HG02610 (cell line): ENCODE data around the gene ARIH2.
"Not testable (repeated sequence)": the region's sequence is repeated elsewhere in the genome, so short reads cannot be mapped to it uniquely, and the experiment has no call there.

Source experiments
- ATAC-seq: cut with Tn5 transposase; IDR thresholded peaks from one replicate; pipeline ENCODE4 v1.9.1; 2021; ENCODE audit warnings: mild to moderate bottlenecking, moderate library complexity; ENCODE audit not compliant: unreplicated experiment

The ARIH2 gene

DNA sequence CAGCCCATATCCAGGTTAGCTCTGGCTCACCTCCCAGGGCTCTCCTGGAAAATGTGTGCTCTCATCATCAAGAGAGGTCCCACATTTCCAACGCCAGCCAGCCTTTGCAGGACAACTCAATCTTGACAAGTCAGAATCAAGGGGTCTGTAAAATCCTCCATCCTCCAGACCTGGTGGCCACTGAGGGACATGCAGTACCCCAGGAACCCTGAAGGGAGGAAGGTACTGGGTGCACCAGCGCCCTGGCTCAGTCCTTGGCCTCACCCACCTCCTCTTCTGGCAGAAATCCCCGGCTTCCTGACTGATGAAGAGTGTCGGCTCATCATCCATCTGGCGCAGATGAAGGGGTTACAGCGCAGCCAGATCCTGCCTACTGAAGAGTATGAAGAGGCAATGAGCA lies 82.5 kb downstream of the ARIH2 start:
- ATAC-seq: no peak

DNA sequence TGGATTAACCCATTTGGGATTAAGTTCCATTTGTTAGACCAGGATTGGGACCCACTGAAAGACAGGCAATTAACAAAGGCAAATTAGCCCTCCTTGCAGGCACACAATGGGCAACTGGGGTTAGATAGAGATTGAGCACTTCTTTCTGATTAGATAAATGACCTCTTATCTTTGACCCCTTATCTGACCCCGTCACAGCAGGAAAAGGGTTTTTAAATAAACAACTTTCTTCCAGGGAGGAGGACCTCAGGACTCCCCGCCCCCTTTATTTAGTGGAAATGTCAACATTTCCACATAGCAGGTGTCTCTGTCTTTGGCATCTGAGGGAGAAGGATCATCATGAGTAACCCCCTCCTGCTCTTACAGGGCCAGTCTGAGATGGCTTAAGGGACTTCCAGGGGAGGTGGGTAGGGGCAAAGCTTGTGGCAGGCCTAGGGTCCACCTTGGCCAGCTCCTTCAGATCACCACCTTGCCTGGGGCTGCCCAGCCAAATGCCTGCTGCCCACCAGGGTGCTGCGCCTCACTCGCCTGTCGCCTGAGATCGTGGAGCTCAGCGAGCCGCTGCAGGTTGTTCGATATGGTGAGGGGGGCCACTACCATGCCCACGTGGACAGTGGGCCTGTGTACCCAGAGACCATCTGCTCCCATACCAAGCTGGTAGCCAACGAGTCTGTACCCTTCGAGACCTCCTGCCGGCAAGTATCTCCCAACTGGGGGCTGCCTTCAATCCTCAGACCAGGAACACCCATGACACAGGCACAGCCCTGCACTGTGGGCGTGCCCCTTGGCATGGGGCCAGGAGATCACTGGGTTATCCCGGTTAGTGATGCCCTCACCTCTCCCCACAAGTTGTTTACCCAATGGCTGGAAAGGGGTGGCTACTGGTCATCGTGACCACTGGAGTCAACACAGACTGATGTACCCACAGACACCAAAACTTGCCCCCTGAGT lies 86.0 kb downstream of the ARIH2 start:
- no peak for ATAC-seq

DNA sequence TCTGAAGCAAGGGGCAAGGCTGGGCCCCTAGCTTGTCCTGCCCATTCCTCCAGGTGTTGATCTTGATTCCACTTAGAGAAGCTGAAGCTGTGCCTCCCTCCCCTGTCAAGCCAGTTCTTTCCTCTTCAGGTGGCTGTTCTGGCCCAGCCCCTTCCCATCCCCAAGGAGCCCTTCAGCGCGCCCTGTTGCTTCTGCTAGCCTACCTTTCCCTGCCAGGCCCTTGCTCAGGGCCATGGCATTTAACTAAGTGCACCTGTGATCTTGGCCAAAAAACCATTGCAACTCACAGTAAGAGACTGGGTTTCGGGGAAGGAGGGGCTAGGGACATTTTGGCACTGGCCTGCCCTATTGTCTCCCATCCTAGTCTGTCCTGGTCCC lies 86.7 kb downstream of the ARIH2 start:
- no peak for ATAC-seq

DNA sequence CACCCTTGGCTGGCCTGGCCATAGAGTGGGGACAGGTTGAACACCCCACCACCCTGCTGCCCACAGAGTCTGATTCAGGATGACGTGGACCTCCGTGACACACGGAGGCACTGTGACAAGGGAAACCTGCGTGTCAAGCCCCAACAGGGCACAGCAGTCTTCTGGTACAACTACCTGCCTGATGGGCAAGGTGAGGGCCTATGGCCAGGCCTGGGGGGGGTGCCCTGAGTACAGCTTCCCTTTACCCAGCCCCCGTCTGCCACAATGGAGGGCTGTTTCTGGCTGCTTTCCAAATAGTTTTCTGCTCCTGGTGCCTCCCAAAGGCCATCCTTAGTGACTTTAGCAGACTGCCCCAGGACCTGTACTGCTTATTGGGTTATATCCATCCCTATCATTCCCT lies 87.4 kb downstream of the ARIH2 start:
- no peak for ATAC-seq

DNA sequence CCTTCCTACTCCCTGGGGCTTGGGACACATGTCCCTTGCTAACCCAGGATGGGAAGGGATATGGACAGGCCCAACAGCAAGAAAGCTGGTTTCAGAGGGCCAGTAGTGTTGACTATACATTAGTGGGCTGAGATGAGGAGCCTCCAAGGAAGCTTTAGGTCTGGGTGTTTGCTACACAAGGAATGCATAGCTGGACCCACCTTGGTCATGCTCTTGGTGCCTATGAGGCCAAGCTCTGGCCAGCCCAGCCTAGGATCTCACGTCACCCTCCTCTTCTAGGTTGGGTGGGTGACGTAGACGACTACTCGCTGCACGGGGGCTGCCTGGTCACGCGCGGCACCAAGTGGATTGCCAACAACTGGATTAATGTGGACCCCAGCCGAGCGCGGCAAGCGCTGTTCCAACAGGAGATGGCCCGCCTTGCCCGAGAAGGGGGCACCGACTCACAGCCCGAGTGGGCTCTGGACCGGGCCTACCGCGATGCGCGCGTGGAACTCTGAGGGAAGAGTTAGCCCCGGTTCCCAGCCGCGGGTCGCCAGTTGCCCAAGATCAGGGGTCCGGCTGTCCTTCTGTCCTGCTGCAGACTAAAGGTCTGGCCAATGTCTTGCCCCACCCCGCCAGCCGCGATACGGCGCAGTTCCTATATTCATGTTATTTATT lies 87.9 kb downstream of the ARIH2 start:
- ATAC-seq: no peak

DNA sequence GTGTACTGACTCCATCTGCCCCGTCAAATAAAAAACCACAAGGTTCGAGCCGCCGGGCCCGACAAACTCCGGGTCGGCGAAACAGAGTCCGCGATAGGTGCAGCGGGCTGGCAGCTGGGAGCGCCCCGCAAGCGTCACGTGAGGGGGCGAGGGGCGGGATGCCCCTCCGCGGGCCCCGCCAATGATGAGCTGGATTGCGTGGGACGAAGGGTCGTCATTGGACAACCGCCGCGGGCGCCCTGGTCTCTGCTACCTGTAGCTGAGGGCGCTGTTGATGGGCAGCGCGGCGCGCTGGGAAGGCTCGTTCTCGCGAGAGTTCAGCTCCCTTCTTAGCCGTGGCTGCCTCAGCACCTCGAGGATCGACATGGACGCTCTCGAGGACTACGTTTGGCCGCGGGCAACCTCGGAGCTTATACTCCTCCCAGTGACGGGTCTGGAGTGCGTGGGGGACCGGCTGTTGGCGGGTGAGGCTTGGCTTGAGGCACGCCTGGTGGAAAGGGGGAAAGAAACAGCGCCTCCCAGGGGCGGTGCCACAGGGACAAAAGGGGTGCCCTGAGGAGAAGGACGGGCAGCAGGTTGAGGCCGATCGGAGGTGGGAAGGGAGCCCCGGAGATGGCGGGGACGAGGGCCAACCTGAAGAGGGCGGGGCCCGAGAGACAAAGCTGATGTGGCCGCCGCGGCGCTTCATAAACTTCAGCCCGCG lies 88.6 kb downstream of the ARIH2 start, which contains the start of gene WDR6:
TSS of gene WDR6 (plus strand) at position 324 of the 703 bp plus-strand sequence. CDS start at position 365, 41 bp downstream.
- peak; percentile 87 for ATAC-seq

DNA sequence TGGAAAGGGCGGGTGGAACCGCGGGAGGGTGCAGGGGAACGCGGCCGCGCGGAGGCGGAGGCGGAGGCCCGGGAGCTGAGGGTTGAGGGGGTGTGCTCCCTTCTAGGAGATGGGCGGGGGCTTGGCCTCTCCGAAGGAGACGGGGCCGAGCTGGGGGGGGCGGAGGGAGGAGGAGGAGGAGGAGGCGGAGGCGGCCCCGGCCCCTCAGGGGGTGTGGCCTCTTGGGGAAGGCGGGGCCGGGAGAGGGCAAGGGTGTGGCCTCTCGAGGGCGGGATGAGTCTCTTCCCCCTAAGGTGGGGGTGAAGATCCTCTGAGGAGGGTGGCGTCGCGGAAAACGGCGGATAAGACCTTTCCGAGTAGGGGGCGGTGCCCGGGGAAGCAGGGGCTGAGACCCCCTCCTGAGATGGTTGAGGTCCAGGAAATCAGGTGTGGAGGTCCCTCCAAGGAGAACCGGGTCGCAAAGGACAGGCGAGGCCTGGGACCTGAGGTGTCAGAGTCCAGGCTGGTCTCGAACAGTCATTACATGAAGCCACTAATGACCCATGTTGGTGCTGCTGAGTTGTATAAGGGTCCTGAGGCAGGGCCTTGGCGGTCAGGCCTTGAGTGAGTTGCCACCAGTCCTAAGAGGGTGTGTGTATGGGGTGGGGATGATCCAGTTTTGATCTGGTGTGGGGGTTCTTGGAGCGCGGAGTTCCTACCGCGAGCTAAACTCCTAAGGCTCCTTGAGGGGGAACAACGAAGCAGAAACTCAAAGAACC lies 89.3 kb downstream of the ARIH2 start:
- peak; percentile 41 for ATAC-seq

DNA sequence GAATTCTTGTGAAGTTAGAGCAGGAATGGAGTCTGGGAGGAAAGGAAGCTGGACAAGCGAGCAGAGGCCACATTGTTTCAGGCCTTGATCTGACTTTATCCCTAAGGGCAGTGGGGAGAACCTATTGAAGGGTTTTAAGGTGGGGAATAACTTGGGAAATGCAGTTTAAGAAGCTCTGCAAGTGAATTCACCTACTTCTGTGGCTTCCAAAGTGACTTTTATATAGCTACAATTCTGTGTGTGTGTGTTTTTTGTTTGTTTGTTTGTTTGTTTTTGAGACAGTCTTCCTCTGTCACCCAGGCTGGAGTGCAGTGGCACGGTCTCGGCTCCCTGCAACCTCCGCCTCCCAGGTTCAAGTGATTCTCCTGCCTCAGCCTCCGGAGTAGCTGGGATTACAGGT lies 90.0 kb downstream of the ARIH2 start:
- ATAC-seq: not testable (repeated sequence)

DNA sequence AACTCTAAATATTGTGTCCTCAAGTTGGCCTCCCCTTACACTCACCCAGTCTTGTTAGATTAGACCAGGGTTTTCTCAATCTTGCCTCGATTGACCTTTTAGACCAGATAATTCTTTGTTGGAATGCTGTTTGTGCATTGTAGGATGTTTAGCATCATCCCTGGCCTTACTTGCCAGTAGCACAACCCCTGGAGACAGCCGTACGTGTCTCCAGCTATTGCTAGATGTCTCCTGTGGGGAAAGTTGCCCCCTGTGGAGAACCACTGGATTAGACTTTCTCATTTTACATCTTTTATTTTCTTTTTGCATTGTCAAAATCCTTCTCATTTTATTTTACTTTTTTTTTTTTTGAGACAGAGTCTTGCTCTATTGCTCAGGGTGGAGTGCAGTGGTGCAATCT lies 90.8 kb downstream of the ARIH2 start:
- ATAC-seq: no peak

DNA sequence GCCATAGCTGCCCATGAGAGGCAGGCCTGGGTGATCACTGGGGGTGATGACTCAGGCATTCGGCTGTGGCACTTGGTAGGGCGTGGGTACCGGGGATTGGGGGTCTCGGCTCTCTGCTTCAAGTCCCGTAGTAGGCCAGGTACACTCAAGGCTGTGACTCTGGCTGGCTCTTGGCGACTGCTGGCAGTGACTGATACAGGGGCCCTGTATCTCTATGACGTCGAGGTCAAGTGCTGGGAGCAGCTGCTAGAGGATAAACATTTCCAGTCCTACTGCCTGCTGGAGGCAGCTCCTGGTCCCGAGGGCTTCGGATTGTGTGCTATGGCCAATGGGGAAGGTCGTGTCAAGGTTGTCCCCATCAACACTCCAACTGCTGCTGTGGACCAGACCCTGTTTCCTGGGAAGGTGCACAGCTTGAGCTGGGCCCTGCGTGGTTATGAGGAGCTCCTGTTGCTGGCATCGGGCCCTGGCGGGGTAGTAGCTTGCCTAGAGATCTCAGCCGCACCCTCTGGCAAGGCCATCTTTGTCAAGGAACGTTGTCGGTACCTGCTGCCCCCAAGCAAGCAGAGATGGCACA lies 93.9 kb downstream of the ARIH2 start:
- ATAC-seq: no peak

DNA sequence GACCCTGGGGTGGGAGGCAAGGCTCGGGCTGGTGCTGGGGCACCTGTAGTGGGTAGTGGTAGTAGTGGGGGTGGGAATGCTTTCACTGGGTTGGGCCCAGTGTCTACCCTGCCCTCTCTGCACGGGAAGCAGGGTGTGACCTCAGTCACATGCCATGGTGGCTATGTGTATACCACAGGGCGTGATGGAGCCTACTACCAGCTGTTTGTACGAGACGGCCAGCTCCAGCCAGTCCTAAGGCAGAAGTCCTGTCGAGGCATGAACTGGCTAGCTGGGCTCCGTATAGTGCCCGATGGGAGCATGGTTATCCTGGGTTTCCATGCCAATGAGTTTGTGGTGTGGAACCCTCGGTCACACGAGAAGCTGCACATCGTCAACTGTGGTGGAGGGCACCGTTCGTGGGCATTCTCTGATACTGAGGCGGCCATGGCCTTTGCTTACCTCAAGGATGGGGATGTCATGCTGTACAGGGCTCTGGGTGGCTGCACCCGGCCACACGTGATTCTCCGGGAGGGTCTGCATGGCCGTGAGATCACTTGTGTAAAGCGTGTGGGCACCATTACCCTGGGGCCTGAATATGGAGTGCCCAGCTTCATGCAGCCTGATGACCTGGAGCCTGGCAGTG lies 94.6 kb downstream of the ARIH2 start:
- no peak for ATAC-seq

DNA sequence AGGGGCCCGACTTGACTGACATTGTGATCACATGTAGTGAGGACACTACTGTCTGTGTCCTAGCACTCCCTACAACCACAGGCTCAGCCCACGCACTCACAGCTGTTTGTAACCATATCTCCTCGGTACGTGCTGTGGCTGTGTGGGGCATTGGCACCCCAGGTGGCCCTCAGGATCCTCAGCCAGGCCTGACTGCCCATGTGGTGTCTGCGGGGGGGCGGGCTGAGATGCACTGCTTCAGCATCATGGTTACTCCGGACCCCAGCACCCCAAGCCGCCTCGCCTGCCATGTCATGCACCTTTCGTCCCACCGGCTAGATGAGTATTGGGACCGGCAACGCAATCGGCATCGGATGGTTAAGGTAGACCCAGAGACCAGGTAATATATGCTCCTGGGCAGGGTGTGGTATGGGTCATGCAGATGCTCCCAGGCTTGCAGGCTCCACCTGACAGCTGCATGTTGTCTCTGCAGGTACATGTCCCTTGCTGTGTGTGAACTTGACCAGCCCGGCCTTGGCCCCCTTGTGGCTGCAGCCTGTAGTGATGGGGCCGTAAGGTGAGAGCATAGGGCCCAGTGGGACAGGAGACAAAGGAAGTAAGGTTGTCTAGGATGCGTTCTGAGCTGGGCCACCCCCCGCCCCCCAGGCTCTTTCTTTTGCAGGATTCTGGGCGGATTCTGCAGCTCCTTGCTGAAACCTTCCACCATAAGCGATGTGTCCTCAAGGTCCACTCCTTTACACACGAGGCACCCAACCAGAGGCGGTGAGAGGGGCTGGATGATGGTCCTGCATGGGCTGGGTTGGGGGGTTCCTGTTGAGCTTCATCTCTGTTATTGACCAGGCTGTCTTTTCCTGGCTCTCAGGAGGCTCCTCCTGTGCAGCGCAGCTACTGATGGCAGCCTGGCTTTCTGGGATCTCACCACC lies 95.4 kb downstream of the ARIH2 start:
- ATAC-seq: no peak

DNA sequence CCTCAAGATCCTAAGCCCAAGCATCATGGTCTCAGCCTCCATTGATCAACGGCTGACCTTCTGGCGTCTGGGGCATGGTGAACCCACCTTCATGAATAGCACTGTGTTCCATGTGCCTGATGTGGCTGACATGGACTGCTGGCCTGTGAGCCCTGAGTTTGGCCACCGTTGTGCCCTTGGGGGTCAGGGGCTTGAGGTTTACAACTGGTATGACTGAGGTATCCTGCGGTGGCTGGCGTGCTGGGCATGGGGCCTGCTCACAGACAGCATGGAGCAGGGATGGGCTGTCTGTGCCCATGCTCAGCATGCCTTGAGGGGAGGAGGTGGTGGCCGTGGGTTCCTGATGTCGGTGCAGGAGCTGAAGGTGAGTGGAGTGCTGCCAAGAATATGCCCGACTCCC lies 96.4 kb downstream of the ARIH2 start:
- no peak for ATAC-seq

DNA sequence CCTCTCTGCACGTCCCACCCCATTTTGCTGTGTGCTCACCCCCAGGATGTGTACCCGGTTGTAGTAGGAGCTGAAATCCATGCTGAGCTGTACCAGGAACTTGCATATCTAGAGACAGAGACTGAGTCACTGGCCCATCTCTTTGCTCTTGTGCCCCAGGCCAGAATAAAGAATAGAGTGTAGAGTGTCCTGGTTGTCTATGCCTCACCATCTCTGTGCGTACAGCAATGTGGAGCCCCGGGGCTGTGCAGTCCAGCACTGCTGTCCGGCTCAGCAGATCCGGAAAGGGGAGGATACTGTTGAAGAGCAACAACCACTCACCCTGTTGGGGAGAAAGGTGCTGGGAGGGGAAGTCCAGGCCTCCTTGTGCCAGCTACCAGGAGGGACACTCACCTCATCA lies 97.1 kb downstream of the ARIH2 start:
- ATAC-seq: no peak

DNA sequence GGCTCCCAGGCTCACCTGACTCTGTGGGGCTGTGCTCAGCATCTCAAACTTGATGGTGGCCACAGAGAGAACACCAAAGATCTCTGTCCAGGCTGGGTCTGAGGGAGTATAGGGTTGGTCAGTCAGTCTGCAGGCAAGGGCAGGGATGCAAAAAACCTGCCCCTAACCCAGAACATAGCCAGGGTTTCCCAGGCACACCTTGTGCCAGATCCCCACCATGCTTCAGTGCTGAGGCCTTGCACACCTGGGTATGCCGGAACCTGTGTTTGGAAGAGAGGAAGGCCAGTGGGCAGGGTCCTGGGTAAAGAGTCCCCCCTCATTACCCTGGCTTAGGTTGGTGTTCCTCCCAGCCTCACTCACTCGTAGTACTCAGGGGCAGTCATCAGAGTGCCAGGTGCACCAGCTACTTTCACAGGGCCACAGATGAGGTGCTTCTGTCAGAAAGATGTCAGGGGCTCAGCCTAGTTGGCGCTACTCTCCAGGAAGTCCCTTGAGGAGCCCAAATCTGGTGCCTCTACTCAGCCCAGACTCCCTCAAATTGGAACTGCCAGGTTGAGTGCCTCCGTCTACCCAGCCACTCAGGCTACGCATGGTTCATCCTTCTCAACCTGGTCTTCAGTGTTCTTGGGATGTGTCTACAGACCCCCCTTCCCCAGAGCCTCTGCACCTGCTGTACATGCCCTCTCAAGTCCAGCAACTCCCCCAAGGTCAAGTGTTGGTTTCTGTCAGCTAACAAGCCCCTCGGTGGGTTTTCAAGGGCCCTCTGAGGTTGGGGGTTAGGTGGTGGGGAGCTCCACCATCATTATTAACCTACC lies 98.0 kb downstream of the ARIH2 start:
- no peak for ATAC-seq

DNA sequence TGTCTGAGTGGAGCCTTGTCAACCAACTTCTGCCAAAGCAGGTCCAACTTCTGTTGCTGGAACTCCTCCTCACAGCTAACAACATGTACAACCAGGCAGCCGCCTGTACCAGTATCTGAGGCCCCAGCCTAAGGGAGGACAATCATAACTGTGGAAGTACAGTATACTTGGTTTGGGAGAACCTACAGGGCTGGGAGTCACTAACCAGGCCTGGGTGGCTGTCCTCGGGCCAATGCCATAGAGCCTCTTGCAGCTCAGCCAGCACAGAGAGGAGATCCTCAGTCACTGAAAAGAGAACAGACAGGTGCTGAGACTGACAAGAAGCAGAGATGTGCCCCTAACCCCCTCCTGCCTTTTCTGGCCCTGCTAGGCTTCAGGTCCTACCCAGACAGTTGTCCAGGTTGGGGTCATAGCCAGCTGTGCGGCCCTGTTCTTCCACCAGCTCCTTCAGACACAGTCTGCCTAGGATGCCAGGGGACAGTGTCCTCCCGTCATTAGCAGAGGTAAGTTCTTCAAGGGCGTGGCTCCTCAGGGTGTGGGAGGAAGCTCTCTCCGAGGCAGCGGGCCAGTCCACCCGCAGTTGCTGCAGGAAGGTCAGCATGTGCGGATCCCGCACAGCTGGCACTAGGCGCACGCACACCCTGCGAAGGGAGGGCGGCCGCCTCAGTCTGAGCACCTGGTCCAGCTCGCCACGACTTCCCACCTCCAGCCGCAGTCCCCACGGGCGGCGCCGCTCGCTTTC lies 98.8 kb downstream of the ARIH2 start:
- no peak for ATAC-seq

DNA sequence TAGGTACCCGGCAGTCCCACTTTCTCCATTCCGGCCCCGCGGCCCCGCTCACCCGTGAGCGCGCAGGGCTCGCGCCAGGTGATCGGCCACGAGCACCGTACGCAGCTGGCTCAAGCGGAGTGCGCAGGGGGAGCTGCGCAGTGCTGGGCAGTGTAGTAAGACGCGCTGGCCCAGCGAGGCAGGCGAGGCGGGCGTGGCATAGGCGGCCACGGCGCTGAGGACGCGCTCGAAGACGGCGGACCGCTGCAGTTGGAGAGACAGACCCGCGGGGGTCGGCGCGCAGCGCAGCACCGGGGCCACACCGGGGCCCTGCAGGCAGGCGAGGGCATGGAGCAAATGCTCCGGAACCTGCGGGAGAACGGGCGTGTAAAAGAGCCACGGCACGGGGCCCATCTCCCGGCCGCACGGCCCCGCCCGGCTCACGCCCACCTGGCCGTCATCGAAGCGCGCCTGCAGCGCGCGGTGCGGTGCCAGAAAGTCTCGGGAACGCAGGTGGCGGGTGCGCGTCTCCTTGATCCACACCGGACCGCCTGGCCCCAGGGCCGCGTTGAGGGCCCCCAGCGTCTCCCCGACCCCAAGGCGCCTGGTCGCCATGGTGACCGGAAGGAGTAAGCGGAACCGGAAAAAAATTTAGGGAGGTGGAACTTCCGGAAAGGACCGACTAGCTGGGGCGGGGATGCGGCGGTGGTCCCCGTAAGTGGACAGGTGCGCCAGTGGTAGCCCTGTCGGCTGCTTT lies 99.5 kb downstream of the ARIH2 start, which contains the start of gene DALRD3:
TSS of gene DALRD3 (minus strand) at position 610 of the 736 bp plus-strand sequence. CDS start at position 594, 16 bp downstream.
- no peak for ATAC-seq
